Measurements from ENCODE around the gene RAB44. TPM values are rescaled to one million over a fixed set of nuclear protein-coding genes. Genes with fewer than 3 reads are reported as not detected.

RAB44 gene
- total RNA-seq, 1 experiment from 2014 or later = 0.05 TPM

DNA sequence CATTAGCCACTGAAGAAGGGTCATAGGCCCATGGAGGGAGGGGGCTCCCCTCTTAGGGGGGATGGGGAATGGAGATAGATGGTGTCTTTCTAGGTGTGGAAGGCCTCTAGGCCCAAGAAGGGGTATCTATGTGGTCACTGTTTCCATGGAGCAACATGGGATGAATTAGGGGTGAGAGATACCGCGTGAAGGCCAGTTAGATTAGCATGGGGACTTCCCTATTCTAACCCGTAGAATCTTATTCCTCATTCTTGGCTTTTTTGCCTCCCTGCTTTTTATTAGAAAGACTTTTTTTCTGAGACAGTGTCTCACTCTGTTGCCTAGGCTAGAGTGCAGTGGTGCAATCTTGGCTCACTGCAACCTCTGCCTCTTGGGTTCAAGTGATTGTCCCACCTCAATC lies 3.2 kb downstream of the RAB44 start:
- Histone ChIP-seq H3K9ac (ENCODE audit: low read length) (no peak overlapping the region), H3K27ac (ENCODE audit: low read depth, low read length) (no peak overlapping the region), H3K36me3 (ENCODE audit: control insufficient read depth in 1 of 2, insufficient read depth in 2 of 2, low read length in 2 of 2) (no peaks in the 10 kb centered on the region), H3K79me2 (ENCODE audit: insufficient read depth, low read length) (no peaks in the 10 kb centered on the region), H3K27me3 (ENCODE audit: insufficient read depth, low read length) (no peaks in the 10 kb centered on the region), H3K4me1 (ENCODE audit: control insufficient read depth in 1 of 2, insufficient read depth in 2 of 2, low read length in 2 of 2) (peaks cover 0 to 8% of the 10 kb centered on the region in 2 experiments; a peak in 2 of 4 replicates), H4K20me1 (ENCODE audit: insufficient read depth) (no peaks in the 10 kb centered on the region), H2AFZ (ENCODE audit: low read depth, low read length, poor library complexity, severe bottlenecking) (no peak overlapping the region), H3K4me2 (ENCODE audit: low read length) (no peak overlapping the region), H3K4me3 (replicated peaks in 1 of 2; ENCODE audit: low read depth in 1 of 2, low read length in 2 of 2) (no peak overlapping the region), H3K9me3 (ENCODE audit: control insufficient read depth in 1 of 2, insufficient read depth in 1 of 2, low read depth in 1 of 2, low read length in 2 of 2) (no peaks in the 10 kb centered on the region), H3K9me2 (ENCODE audit: insufficient read depth) (no peaks in the 10 kb centered on the region)
- ChIA-PET CTCF (interaction anchor here (1.3 kb wide), 1 partner anchor 86 kb away, joined by 3 read pairs; no protein-coding TSS in a partner anchor), POLR2A (interaction anchor here (0.8 to 1.5 kb wide), 2 partner anchors 11 to 13 kb away, joined by 3 to 5 read pairs; no protein-coding TSS in a partner anchor), RAD21 (ENCODE audit: low non-redundant PET in 1 of 2, low total read pairs in 2 of 2, uncharacterized antibody in 2 of 2, unreplicated experiment in 2 of 2) (no interaction called here)
- DNase-seq (ENCODE audit: low read depth, low spot score) = no peak
- intact Hi-C loops (cut with micrococcal nuclease) = no loop called here
- TF ChIP-seq EZH2 (IDR thresholded peaks at IDR 0.05) = no peak
- TF ChIP-seq CEBPB (IDR thresholded peaks at IDR 0.05; ENCODE audit: low read depth) = no peak
- TF ChIP-seq, protein P1, sequence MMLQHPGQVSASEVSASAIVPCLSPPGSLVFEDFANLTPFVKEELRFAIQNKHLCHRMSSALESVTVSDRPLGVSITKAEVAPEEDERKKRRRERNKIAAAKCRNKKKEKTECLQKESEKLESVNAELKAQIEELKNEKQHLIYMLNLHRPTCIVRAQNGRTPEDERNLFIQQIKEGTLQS (IDR thresholded peaks at IDR 0.05) = no peak
- TF ChIP-seq RAD21 (IDR thresholded peaks at IDR 0.05; ENCODE audit: low read depth) = no peak
- ATAC-seq = no peak
- BruUV-seq (replicated peaks) = no TSS peak

DNA sequence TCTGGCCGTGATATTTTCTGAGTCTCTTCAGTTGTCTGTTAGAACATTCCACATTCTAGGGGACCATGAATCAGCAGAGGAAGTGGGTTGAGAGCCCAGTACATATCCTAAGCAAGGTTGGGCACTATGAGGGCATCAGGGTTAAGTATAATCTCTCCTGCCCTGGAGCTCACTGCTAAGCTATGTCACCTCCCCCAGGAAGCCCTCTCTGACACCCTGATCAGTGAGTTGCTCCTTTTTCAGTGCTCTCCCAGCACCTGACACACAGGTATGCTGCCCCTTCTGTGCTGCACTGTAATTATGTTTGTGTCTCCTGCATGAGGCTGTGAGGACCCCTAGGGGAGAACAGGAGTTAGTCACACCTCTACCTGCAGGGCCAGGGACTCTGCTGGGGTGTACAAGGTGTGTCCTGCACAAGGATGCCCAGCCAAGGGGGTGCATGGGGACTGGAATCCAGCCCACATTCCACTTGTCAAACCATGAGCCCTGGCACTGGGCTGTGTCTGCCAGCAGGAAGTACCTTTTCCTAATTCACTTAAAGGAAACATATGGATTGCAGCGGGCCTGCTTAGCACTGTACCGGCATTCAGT lies 3.9 kb downstream of the RAB44 start:
- TF ChIP-seq RAD21 (IDR thresholded peaks at IDR 0.05; ENCODE audit: low read depth) (peak; percentile 68), EZH2 (IDR thresholded peaks at IDR 0.05) (no peak)
- TF ChIP-seq, protein P2, sequence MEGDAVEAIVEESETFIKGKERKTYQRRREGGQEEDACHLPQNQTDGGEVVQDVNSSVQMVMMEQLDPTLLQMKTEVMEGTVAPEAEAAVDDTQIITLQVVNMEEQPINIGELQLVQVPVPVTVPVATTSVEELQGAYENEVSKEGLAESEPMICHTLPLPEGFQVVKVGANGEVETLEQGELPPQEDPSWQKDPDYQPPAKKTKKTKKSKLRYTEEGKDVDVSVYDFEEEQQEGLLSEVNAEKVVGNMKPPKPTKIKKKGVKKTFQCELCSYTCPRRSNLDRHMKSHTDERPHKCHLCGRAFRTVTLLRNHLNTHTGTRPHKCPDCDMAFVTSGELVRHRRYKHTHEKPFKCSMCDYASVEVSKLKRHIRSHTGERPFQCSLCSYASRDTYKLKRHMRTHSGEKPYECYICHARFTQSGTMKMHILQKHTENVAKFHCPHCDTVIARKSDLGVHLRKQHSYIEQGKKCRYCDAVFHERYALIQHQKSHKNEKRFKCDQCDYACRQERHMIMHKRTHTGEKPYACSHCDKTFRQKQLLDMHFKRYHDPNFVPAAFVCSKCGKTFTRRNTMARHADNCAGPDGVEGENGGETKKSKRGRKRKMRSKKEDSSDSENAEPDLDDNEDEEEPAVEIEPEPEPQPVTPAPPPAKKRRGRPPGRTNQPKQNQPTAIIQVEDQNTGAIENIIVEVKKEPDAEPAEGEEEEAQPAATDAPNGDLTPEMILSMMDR (IDR thresholded peaks at IDR 0.05 in 2 of 3, conservative IDR thresholded peaks at IDR 0.05 in 1 of 3; ENCODE audit: borderline replicate concordance in 1 of 3, insufficient read depth in 1 of 3, low read depth in 2 of 3, low read length in 2 of 3) = peak; percentile 34 to 50 (median 42); a peak in 4 of 6 replicates
- Histone ChIP-seq H3K9me2 (ENCODE audit: insufficient read depth) (no peaks in the 10 kb centered on the region), H4K20me1 (ENCODE audit: insufficient read depth) (no peaks in the 10 kb centered on the region), H3K4me2 (ENCODE audit: low read length) (no peak overlapping the region), H3K9ac (ENCODE audit: low read length) (no peak overlapping the region), H3K9me3 (ENCODE audit: control insufficient read depth in 1 of 2, insufficient read depth in 1 of 2, low read depth in 1 of 2, low read length in 2 of 2) (no peaks in the 10 kb centered on the region), H3K36me3 (ENCODE audit: control insufficient read depth in 1 of 2, insufficient read depth in 2 of 2, low read length in 2 of 2) (no peaks in the 10 kb centered on the region), H3K4me3 (replicated peaks in 1 of 2; ENCODE audit: low read depth in 1 of 2, low read length in 2 of 2) (no peak overlapping the region), H2AFZ (ENCODE audit: low read depth, low read length, poor library complexity, severe bottlenecking) (no peak overlapping the region), H3K79me2 (ENCODE audit: insufficient read depth, low read length) (no peaks in the 10 kb centered on the region), H3K27ac (ENCODE audit: low read depth, low read length) (no peak overlapping the region), H3K4me1 (ENCODE audit: control insufficient read depth in 1 of 2, insufficient read depth in 2 of 2, low read length in 2 of 2) (peaks cover 0 to 8% of the 10 kb centered on the region in 2 experiments; a peak in 2 of 4 replicates), H3K27me3 (ENCODE audit: insufficient read depth, low read length) (no peaks in the 10 kb centered on the region)
- RAD21 ChIA-PET (ENCODE audit: low non-redundant PET in 1 of 2, low total read pairs in 2 of 2, uncharacterized antibody in 2 of 2, unreplicated experiment in 2 of 2) = no interaction called here
- POLR2A ChIA-PET = no interaction called here
- DNase-seq (ENCODE audit: low read depth, low spot score) (no peak), ATAC-seq (peak; percentile 95)
- CTCF ChIA-PET = interaction anchor here (1.3 kb wide), 1 partner anchor 86 kb away, joined by 3 read pairs; no protein-coding TSS in a partner anchor
- BruUV-seq (replicated peaks) = no TSS peak
- intact Hi-C loops (cut with micrococcal nuclease) = no loop called here

Data from HCT116 (cell line).